Upper lobe of left lung (tissue), 6 donors: Measurements from ENCODE around the gene RHOB. TPM values are rescaled to one million over a fixed set of nuclear protein-coding genes. Genes with fewer than 3 reads are reported as not detected.

ENCODE experiments used
- ATAC-seq, 2 donors: fragments of 200-7000 bp; cut with Tn5 transposase; one replicate each; pipeline ENCODE4 v1.9.1; 2022; ENCODE audit warnings: mild to moderate bottlenecking in 2 of 2, moderate library complexity in 2 of 2; ENCODE audit not compliant: low FRiP score in 2 of 2
- DNase-seq, 2 donors: peaks; one replicate each; pipeline ENCODE4 v3.0.0-alpha.2; 2019 to 2020
- H3K27ac ChIP-seq, 4 donors: fragments of 200-600 bp; sonication (generic); one replicate each; pipeline ENCODE4 v1.5.1; 2016 to 2019
- H3K27me3 ChIP-seq, 4 donors: fragments of 200-600 bp; sonication (generic); one replicate each; pipeline ENCODE4 v1.5.1; 2017 to 2019
- H3K36me3 ChIP-seq, 4 donors: fragments of 200-600 bp; sonication (generic); one replicate each; pipeline ENCODE4 v1.5.1; 2016 to 2019
- H3K4me1 ChIP-seq, 4 donors: fragments of 200-600 bp; sonication (generic); one replicate each; pipeline ENCODE4 v1.5.1; 2018 to 2019
- H3K4me3 ChIP-seq, 4 donors: fragments of 200-600 bp; sonication (generic); one replicate each; pipeline ENCODE4 v1.5.1; 2017 to 2019; ENCODE audit warnings: mild to moderate bottlenecking in 2 of 4, moderate library complexity in 1 of 4
- H3K9me3 ChIP-seq, 4 donors: fragments of 200-600 bp; sonication (generic); one replicate each; pipeline ENCODE4 v1.5.1; 2018 to 2019
- EP300 ChIP-seq, 4 donors: sonication (generic); formaldehyde crosslinking; IDR thresholded peaks; one replicate each; pipeline ENCODE4 v1.5.1; 2017; ENCODE audit warnings: antibody characterized with exemption in 4 of 4, control low read depth in 2 of 4
- POLR2A ChIP-seq, 4 donors: fragments of 450-650 bp; IDR thresholded peaks; one replicate each; pipeline ENCODE4 v1.5.1; 2016 to 2017; ENCODE audit warnings: antibody characterized with exemption in 4 of 4, mild to moderate bottlenecking in 2 of 4
- POLR2AphosphoS5 ChIP-seq, 2 donors: sonication (generic); formaldehyde crosslinking; IDR thresholded peaks; one replicate each; pipeline ENCODE4 v1.5.1; 2017; ENCODE audit warnings: antibody characterized with exemption in 2 of 2
- WGBS, 2 donors: methylation state at CpG; one replicate each; pipeline ENCODE4 v1.1.5; 2017 to 2018; 5-methylcytosine and 5-hydroxymethylcytosine counted together
- total RNA-seq, 6 donors: library from RNA; depleted of rRNA in 4 of 6; stranded (reverse); fragments of >200 nt in 4 of 6; gene quantifications; one replicate each; pipeline versions ENCODE4 v1.1.0 to v1.2.1, GENCODE V29; 2016 to 2021
- TF ChIP-seq, protein P1 (sequence below), 6 experiments: fragments of 450-650 bp in 4 of 6; fragments of 200-600 bp in 2 of 6; sonication (generic) in 2 of 6; IDR thresholded peaks; one replicate each; pipeline ENCODE4 v1.5.1; 2016 to 2019; ENCODE audit warnings: antibody characterized with exemption in 6 of 6
- donor health status: DM: no; HTN: no; CAD: no; lungs with moderate emphysema.
- donor health status: DM: no; HTN: yes; CAD: no; lungs with severe emphysema.

RHOB gene
- total RNA-seq, 6 donors from 2014 or later: 193 to 583 (median 336) TPM

DNA sequence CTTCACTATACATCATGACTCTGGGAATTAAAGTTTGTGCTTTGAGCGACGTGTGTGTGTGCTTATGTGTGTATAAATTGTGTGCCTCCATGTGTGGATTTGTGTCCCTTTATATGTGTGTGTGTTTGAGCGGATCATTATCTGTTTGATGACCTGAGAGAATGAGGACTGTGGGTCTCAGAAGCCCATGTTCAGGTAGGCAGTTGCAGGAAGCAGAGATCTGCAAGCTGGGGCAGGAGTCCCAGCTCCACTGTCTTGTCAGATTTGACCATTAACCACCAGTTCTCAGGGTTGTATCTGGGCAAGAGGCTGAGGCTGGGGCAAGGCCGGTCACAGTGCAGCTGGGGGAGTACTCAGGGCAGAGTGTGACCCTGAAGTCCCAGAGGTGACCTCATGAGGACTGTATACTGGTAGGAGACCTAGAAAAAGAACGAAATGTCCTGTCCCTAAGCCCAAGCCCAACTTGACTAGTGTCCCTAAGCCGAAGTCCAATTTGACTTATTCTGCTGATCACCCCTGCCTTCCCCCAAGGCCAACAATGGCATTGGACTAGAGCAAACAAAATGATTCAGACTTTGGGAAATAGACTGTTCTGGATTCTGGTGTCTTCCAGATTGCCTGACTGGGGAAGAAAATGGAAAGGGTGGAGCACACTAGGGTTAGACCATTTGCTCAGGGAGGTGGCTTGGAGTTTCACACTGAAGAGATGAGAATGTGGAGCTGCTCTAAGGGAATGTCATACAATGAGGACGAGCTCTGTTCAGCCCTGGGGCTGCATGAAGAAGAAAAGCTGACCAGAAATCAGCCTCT, 28.1 kb downstream of the RHOB start:
- peaks cover 0 to 3% (median 0%) of the 10 kb centered on the region in 4 donors for H3K4me1 ChIP-seq
- no peak overlapping the region for H3K4me3 ChIP-seq
- H3K36me3 ChIP-seq: no peaks in the 10 kb centered on the region
- H3K27me3 ChIP-seq: no peaks in the 10 kb centered on the region
- DNase-seq (peak in 1 of 2 donors; percentile 12), ATAC-seq (no peak)
- TF ChIP-seq EP300 (IDR thresholded peaks at IDR 0.05): peak in 1 of 4 donors; percentile 27
- TF ChIP-seq, protein P1, sequence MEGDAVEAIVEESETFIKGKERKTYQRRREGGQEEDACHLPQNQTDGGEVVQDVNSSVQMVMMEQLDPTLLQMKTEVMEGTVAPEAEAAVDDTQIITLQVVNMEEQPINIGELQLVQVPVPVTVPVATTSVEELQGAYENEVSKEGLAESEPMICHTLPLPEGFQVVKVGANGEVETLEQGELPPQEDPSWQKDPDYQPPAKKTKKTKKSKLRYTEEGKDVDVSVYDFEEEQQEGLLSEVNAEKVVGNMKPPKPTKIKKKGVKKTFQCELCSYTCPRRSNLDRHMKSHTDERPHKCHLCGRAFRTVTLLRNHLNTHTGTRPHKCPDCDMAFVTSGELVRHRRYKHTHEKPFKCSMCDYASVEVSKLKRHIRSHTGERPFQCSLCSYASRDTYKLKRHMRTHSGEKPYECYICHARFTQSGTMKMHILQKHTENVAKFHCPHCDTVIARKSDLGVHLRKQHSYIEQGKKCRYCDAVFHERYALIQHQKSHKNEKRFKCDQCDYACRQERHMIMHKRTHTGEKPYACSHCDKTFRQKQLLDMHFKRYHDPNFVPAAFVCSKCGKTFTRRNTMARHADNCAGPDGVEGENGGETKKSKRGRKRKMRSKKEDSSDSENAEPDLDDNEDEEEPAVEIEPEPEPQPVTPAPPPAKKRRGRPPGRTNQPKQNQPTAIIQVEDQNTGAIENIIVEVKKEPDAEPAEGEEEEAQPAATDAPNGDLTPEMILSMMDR (IDR thresholded peaks at IDR 0.05): no peak
- 92% methylated on average over 7 of the region's 7 CpGs for WGBS, 2 donors
- H3K9me3 ChIP-seq: no peaks in the 10 kb centered on the region
- peak overlapping the region in 1 of 4 donors; percentile 5 for H3K27ac ChIP-seq

- Histone ChIP-seq H3K36me3 (no peaks in the 10 kb centered on the region), H3K4me3 (no peak overlapping the region), H3K27me3 (no peaks in the 10 kb centered on the region), H3K4me1 (peaks cover 0 to 3% (median 0%) of the 10 kb centered on the region in 4 donors), H3K9me3 (no peaks in the 10 kb centered on the region), H3K27ac (peak overlapping the region in 1 of 4 donors; percentile 5)
- DNase-seq (peak in 1 of 2 donors; percentile 1), ATAC-seq (no peak)
- TF ChIP-seq POLR2A (IDR thresholded peaks at IDR 0.05) (no peak), EP300 (IDR thresholded peaks at IDR 0.05) (no peak), POLR2AphosphoS5 (IDR thresholded peaks at IDR 0.05) (no peak)
- TF ChIP-seq, protein P1 (IDR thresholded peaks at IDR 0.05): no peak
- 98 to 99% methylated on average over 3 of the region's 3 CpGs for WGBS, 2 donors
These were observed 28.7 kb downstream of the RHOB start for GRCh38 chr2:20475567-20475952.

DNA sequence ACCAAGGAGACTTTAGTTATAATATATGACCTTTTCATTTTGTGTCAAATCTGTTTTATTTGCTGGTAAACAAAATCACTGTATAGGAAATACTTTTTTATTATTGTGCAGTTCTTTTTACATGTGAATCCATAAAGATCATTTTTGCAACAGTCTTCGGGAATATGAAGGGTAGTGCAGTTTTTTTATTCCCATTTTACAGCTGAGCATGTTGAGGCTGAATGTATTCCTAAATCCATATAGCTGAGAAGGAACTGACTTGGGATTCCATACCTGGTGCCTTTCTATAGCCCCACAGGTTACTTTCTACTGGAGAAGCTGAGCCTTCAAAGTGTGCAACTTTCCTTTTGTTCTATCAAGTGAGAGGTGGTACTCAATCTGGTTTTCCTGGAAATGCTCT, 29.6 kb downstream of the RHOB start:
- DNase-seq: no peak
- no peak for ATAC-seq
- WGBS, 2 donors: 90 to 94% methylated on average over 1 of the region's 1 CpG

DNA sequence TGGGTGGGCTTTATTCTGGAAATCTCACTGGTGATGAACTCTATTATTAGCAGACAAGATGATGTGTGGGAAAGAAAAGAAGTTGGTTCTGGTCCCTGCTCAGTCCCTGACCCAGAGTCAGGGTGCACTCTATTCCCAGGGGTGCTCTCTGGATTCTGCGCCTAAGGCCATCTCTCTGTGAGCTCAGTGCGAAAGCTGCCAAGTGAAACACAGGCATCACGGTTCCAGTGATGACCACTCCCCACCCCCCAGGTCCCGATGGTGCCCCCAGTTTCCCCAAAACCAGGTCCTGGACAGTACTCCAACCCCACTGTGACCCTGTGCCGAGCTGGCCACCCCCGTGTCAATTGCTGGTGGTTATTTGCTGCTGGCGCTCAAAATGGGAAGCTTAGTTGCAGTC, 30.1 kb downstream of the RHOB start:
- ATAC-seq (no peak), DNase-seq (peak in 1 of 2 donors; percentile 12)
- no peak for TF ChIP-seq EP300 (IDR thresholded peaks at IDR 0.05)
- TF ChIP-seq, protein P1 (IDR thresholded peaks at IDR 0.05): no peak
- no peak overlapping the region for H3K4me3 ChIP-seq
- H3K36me3 ChIP-seq: no peaks in the 10 kb centered on the region
- H3K27ac ChIP-seq: no peak overlapping the region
- H3K4me1 ChIP-seq: peaks cover 0 to 3% (median 0%) of the 10 kb centered on the region in 4 donors
- 94 to 96% methylated on average over 3 to 7 of the region's 7 CpGs for WGBS, 2 donors
- no peaks in the 10 kb centered on the region for H3K9me3 ChIP-seq
- no peaks in the 10 kb centered on the region for H3K27me3 ChIP-seq

More for the DNA sequence above, 29.6 kb downstream of the RHOB start:
- Histone ChIP-seq H3K27ac (no peak overlapping the region), H3K27me3 (no peaks in the 10 kb centered on the region), H3K4me1 (peaks cover 0 to 3% (median 0%) of the 10 kb centered on the region in 4 donors), H3K36me3 (no peaks in the 10 kb centered on the region), H3K9me3 (no peaks in the 10 kb centered on the region), H3K4me3 (no peak overlapping the region)
- TF ChIP-seq EP300 (IDR thresholded peaks at IDR 0.05) (no peak), POLR2AphosphoS5 (IDR thresholded peaks at IDR 0.05) (no peak), POLR2A (IDR thresholded peaks at IDR 0.05) (no peak)
- TF ChIP-seq, protein P1 (IDR thresholded peaks at IDR 0.05): no peak

- no peaks in the 10 kb centered on the region for H3K9me3 ChIP-seq
- peaks cover 0 to 10% (median 4%) of the 10 kb centered on the region in 4 donors for H3K4me1 ChIP-seq
- WGBS, 2 donors: 92 to 94% methylated on average over 7 of the region's 7 CpGs
- H3K4me3 ChIP-seq: no peak overlapping the region
- no peak for ATAC-seq
- no peaks in the 10 kb centered on the region for H3K27me3 ChIP-seq
- H3K27ac ChIP-seq: no peak overlapping the region
- peak in 1 of 2 donors; percentile 14 for DNase-seq
- H3K36me3 ChIP-seq: no peaks in the 10 kb centered on the region
- TF ChIP-seq POLR2A (IDR thresholded peaks at IDR 0.05) (no peak), POLR2AphosphoS5 (IDR thresholded peaks at IDR 0.05) (no peak), EP300 (IDR thresholded peaks at IDR 0.05) (no peak)
- TF ChIP-seq, protein P1 (IDR thresholded peaks at IDR 0.05): no peak
These were observed 32.1 kb downstream of the RHOB start for GRCh38 chr2:20478961-20479360.
